GM18498 (cell line): Measurements from ENCODE around the gene BPTF.
"Not testable (repeated sequence)": the region's sequence is repeated elsewhere in the genome, so short reads cannot be mapped to it uniquely, and the experiment has no call there.

Experiments used
- ATAC-seq: cut with Tn5 transposase; IDR thresholded peaks from one replicate; pipeline ENCODE4 v1.9.1; 2021; ENCODE audit warnings: mild to moderate bottlenecking, moderate library complexity; ENCODE audit not compliant: unreplicated experiment

Gene BPTF

GRCh38 chr17:67824735-67825626 lies at the start of gene BPTF:
Gene BPTF, plus strand, starts transcription at chr17:67825503. Its CDS starts 222 bp downstream, at chr17:67825725.
- peak; percentile 86 for ATAC-seq

- ATAC-seq, result no peak
Observed at GRCh38 chr17:67779098-67779672, 46.1 kb upstream of the BPTF start.

GRCh38 chr17:67784364-67785121 lies 40.8 kb upstream of the BPTF start:
- no peak for ATAC-seq

- no peak for ATAC-seq
Observed at GRCh38 chr17:67785122-67785477, 40.2 kb upstream of the BPTF start.

GRCh38 chr17:67785504-67785903 lies 39.8 kb upstream of the BPTF start:
- no peak for ATAC-seq

GRCh38 chr17:67800495-67800928 lies 24.8 kb upstream of the BPTF start:
- peak; percentile 78 for ATAC-seq

GRCh38 chr17:67801626-67802175 lies 23.6 kb upstream of the BPTF start:
- ATAC-seq, result no peak

- no peak for ATAC-seq
Observed at GRCh38 chr17:67810464-67810863, 14.8 kb upstream of the BPTF start.

- ATAC-seq, result not testable (repeated sequence)
Observed at GRCh38 chr17:67812380-67812779, 12.9 kb upstream of the BPTF start.

- ATAC-seq, result no peak
Observed at GRCh38 chr17:67813803-67814180, 11.5 kb upstream of the BPTF start.

- ATAC-seq, result peak; percentile 66
Observed at GRCh38 chr17:67818110-67819002, 6.9 kb upstream of the BPTF start.

- no peak for ATAC-seq
Observed at GRCh38 chr17:67819722-67820121, 5.6 kb upstream of the BPTF start.

GRCh38 chr17:67821871-67822367 lies 3.4 kb upstream of the BPTF start:
- no peak for ATAC-seq

GRCh38 chr17:67825627-67826601 lies 611 bp downstream of the BPTF start:
- peak; percentile 58 for ATAC-seq

- ATAC-seq, result no peak
Observed at GRCh38 chr17:67829331-67829730, 4.0 kb downstream of the BPTF start.

GRCh38 chr17:67830440-67830839 lies 5.1 kb downstream of the BPTF start:
- ATAC-seq, result no peak

GRCh38 chr17:67831268-67831667 lies 6.0 kb downstream of the BPTF start:
- no peak for ATAC-seq

- ATAC-seq, result no peak
Observed at GRCh38 chr17:67833134-67833533, 7.8 kb downstream of the BPTF start.
